NCI-H1694 treated with DMSO at 0.1 percent for 48 hours (cell line): ENCODE data around the gene TSPEAR.
"Not testable (repeated sequence)": the region's sequence is repeated elsewhere in the genome, so short reads cannot be mapped to it uniquely, and the experiment has no call there.

ENCODE experiments used
- DNase-seq: peaks from one replicate; lab custom pipeline; 2025; lab: John Stamatoyannopoulos, UW

The TSPEAR gene

GRCh38 chr21:44585892-44586291, 125.5 kb downstream of the TSPEAR start:
- DNase-seq = no peak

- DNase-seq = no peak
Measured at GRCh38 chr21:44583800-44584147, 127.6 kb downstream of the TSPEAR start.

- DNase-seq = no peak
Measured at GRCh38 chr21:44583089-44583799, 128.1 kb downstream of the TSPEAR start.

- DNase-seq = no peak
Measured at GRCh38 chr21:44582055-44582454, 129.3 kb downstream of the TSPEAR start.

- DNase-seq = no peak
Measured at GRCh38 chr21:44581158-44581557, 130.2 kb downstream of the TSPEAR start.

GRCh38 chr21:44580231-44580821, 131.0 kb downstream of the TSPEAR start, which contains the start of gene KRTAP10-5:
TSS of gene KRTAP10-5 (minus strand) at chr21:44580604. CDS start at chr21:44580578, 26 bp downstream.
- DNase-seq = not testable (repeated sequence)

GRCh38 chr21:44579833-44580144, 131.6 kb downstream of the TSPEAR start:
- DNase-seq = peak; percentile 85

- no peak for DNase-seq
Measured at GRCh38 chr21:44579056-44579832, 132.1 kb downstream of the TSPEAR start.

- DNase-seq = no peak
Measured at GRCh38 chr21:44578371-44579055, 132.9 kb downstream of the TSPEAR start.

- DNase-seq = no peak
Measured at GRCh38 chr21:44576025-44576420, 135.3 kb downstream of the TSPEAR start.

- DNase-seq = no peak
Measured at GRCh38 chr21:44575307-44576024, 135.9 kb downstream of the TSPEAR start.

GRCh38 chr21:44574457-44575306, 136.7 kb downstream of the TSPEAR start:
- no peak for DNase-seq

- DNase-seq = not testable (repeated sequence)
Measured at GRCh38 chr21:44573630-44574456, 137.5 kb downstream of the TSPEAR start, which contains the start of gene KRTAP10-4. TSS of gene KRTAP10-4 (plus strand) at chr21:44573729. CDS start at chr21:44573759, 30 bp downstream.

GRCh38 chr21:44572959-44573583, 138.3 kb downstream of the TSPEAR start:
- DNase-seq = no peak

GRCh38 chr21:44571844-44572782, 139.3 kb downstream of the TSPEAR start:
- no peak for DNase-seq

GRCh38 chr21:44571296-44571695, 140.1 kb downstream of the TSPEAR start:
- DNase-seq = no peak

- no peak for DNase-seq
Measured at GRCh38 chr21:44569861-44570517, 141.4 kb downstream of the TSPEAR start.
